SJCRH30 (cell line): Measurements from ENCODE around the gene PARVB. TPM values are rescaled to one million over a fixed set of nuclear protein-coding genes. Genes with fewer than 3 reads are reported as not detected.
A peak's percentile ranks its signal among the peaks of the same experiment; 100 is the strongest.

Experiments
- DNase-seq, 2 experiments: peaks; one replicate each; pipeline ENCODE4 v3.0.0-alpha.2; 2015 to 2020
- H3K27ac ChIP-seq: fragments of 250-450 bp; sonication (Bioruptor Pico); 2 replicates; pipeline ENCODE4 v1.5.1; 2020; ENCODE audit warnings: mild to moderate bottlenecking, moderate library complexity
- H3K27me3 ChIP-seq: fragments of 250-450 bp; sonication (Bioruptor Pico); 2 replicates; pipeline ENCODE4 v1.5.1; 2020; ENCODE audit warnings: mild to moderate bottlenecking, moderate library complexity
- H3K36me3 ChIP-seq: fragments of 250-450 bp; sonication (Bioruptor Pico); 2 replicates; pipeline ENCODE4 v1.5.1; 2020; ENCODE audit warnings: mild to moderate bottlenecking, moderate library complexity
- H3K4me1 ChIP-seq: fragments of 250-450 bp; sonication (Bioruptor Pico); 2 replicates; pipeline ENCODE4 v1.5.1; 2020; ENCODE audit warnings: mild to moderate bottlenecking, moderate library complexity
- H3K4me3 ChIP-seq: fragments of 250-450 bp; sonication (Bioruptor Pico); 2 replicates; pipeline ENCODE4 v1.5.1; 2020; ENCODE audit warnings: mild to moderate bottlenecking, moderate library complexity
- H3K9me3 ChIP-seq: fragments of 250-450 bp; sonication (Bioruptor Pico); replicated peaks from 2 replicates; pipeline ENCODE4 v1.5.1; 2020; ENCODE audit warnings: mild to moderate bottlenecking, moderate library complexity
- total RNA-seq: library from RNA; depleted of rRNA; stranded (reverse); fragments of >200 nt; shearing (Covaris generic); gene quantifications from 2 replicates; pipeline ENCODE4 v1.2.3, GENCODE V29; 2014; rRNA removed

The PARVB gene
- total RNA-seq, result not detected in 2 replicates

- no peak for DNase-seq
- Histone ChIP-seq H3K9me3 (no peaks in the 10 kb centered on the region), H3K36me3 (no peaks in the 10 kb centered on the region), H3K4me1 (peaks cover 7% of the 10 kb centered on the region; the same call in 1 of the 2 replicates), H3K4me3 (no peak within 1 kb of the TSS), H3K27ac (no peak within 1 kb of the TSS), H3K27me3 (no peaks in the 10 kb centered on the region)
Measured at GRCh38 chr22:44024288-44024921, at the start of gene PARVB. Gene PARVB, plus strand, starts transcription at chr22:44024302. Its CDS starts 38 bp downstream, at chr22:44024340.

- H3K4me1 ChIP-seq, result no peaks in the 10 kb centered on the region
- H3K4me3 ChIP-seq, result no peak overlapping the region
- H3K9me3 ChIP-seq, result no peaks in the 10 kb centered on the region
- H3K36me3 ChIP-seq, result peaks cover 4% of the 10 kb centered on the region
- H3K27ac ChIP-seq, result no peak overlapping the region
- no peaks in the 10 kb centered on the region for H3K27me3 ChIP-seq
- no peak for DNase-seq
Measured at GRCh38 chr22:43975041-43975440, 49.1 kb upstream of the PARVB start.

GRCh38 chr22:43976861-43977795 lies 47.0 kb upstream of the PARVB start:
- Histone ChIP-seq H3K36me3 (peaks cover 13% of the 10 kb centered on the region), H3K4me1 (no peaks in the 10 kb centered on the region), H3K27me3 (no peaks in the 10 kb centered on the region), H3K9me3 (no peaks in the 10 kb centered on the region), H3K4me3 (no peak overlapping the region), H3K27ac (no peak overlapping the region)
- no peak for DNase-seq

GRCh38 chr22:43978558-43978957 lies 45.5 kb upstream of the PARVB start:
- no peak for DNase-seq
- no peaks in the 10 kb centered on the region for H3K9me3 ChIP-seq
- peaks cover 11% of the 10 kb centered on the region for H3K36me3 ChIP-seq
- no peak overlapping the region for H3K27ac ChIP-seq
- no peak overlapping the region for H3K4me3 ChIP-seq
- no peaks in the 10 kb centered on the region for H3K4me1 ChIP-seq
- no peaks in the 10 kb centered on the region for H3K27me3 ChIP-seq

GRCh38 chr22:43980579-43980978 lies 43.5 kb upstream of the PARVB start:
- H3K27ac ChIP-seq, result no peak overlapping the region
- H3K27me3 ChIP-seq, result no peaks in the 10 kb centered on the region
- H3K4me3 ChIP-seq, result no peak overlapping the region
- H3K36me3 ChIP-seq, result peaks cover 15% of the 10 kb centered on the region
- H3K9me3 ChIP-seq, result no peaks in the 10 kb centered on the region
- DNase-seq, result no peak
- no peaks in the 10 kb centered on the region for H3K4me1 ChIP-seq

GRCh38 chr22:43980996-43981395 lies 43.1 kb upstream of the PARVB start:
- H3K36me3 ChIP-seq, result peaks cover 15% of the 10 kb centered on the region
- no peaks in the 10 kb centered on the region for H3K27me3 ChIP-seq
- no peak for DNase-seq
- H3K27ac ChIP-seq, result no peak overlapping the region
- H3K9me3 ChIP-seq, result no peaks in the 10 kb centered on the region
- H3K4me3 ChIP-seq, result no peak overlapping the region
- H3K4me1 ChIP-seq, result no peaks in the 10 kb centered on the region

- H3K27me3 ChIP-seq, result no peaks in the 10 kb centered on the region
- no peak for DNase-seq
- peaks cover 13% of the 10 kb centered on the region for H3K36me3 ChIP-seq
- H3K4me3 ChIP-seq, result no peak overlapping the region
- no peaks in the 10 kb centered on the region for H3K4me1 ChIP-seq
- H3K9me3 ChIP-seq, result no peaks in the 10 kb centered on the region
- H3K27ac ChIP-seq, result no peak overlapping the region
Measured at GRCh38 chr22:43983808-43984207, 40.3 kb upstream of the PARVB start.

- H3K9me3 ChIP-seq, result no peaks in the 10 kb centered on the region
- no peak overlapping the region for H3K27ac ChIP-seq
- no peak for DNase-seq
- peaks cover 13% of the 10 kb centered on the region for H3K36me3 ChIP-seq
- no peaks in the 10 kb centered on the region for H3K27me3 ChIP-seq
- H3K4me1 ChIP-seq, result no peaks in the 10 kb centered on the region
- no peak overlapping the region for H3K4me3 ChIP-seq
Measured at GRCh38 chr22:43985532-43985931, 38.6 kb upstream of the PARVB start.

- H3K4me1 ChIP-seq, result 0 out of 2 replicates have a peak, but pooled peaks cover 1% of the 10 kb centered on the region
- no peaks in the 10 kb centered on the region for H3K9me3 ChIP-seq
- peaks cover 3% of the 10 kb centered on the region; the same call in 1 of the 2 replicates for H3K36me3 ChIP-seq
- no peak overlapping the region for H3K4me3 ChIP-seq
- no peaks in the 10 kb centered on the region for H3K27me3 ChIP-seq
- peak; percentile 22 to 30 for DNase-seq
- H3K27ac ChIP-seq, result no peak overlapping the region
Measured at GRCh38 chr22:43988116-43988820, 35.8 kb upstream of the PARVB start.

- no peaks in the 10 kb centered on the region for H3K27me3 ChIP-seq
- H3K9me3 ChIP-seq, result no peaks in the 10 kb centered on the region
- no peak overlapping the region for H3K4me3 ChIP-seq
- H3K27ac ChIP-seq, result no peak overlapping the region
- 0 out of 2 replicates have a peak, but pooled peaks cover 2% of the 10 kb centered on the region for H3K4me1 ChIP-seq
- H3K36me3 ChIP-seq, result peaks cover under 1% of the 10 kb centered on the region; the same call in 1 of the 2 replicates
- DNase-seq, result no peak
Measured at GRCh38 chr22:43988960-43989359, 35.1 kb upstream of the PARVB start.

GRCh38 chr22:43990044-43990443 lies 34.1 kb upstream of the PARVB start:
- no peak for DNase-seq
- H3K4me3 ChIP-seq, result no peak overlapping the region
- no peak overlapping the region for H3K27ac ChIP-seq
- H3K27me3 ChIP-seq, result no peaks in the 10 kb centered on the region
- no peaks in the 10 kb centered on the region; the same call in 1 of the 2 replicates for H3K36me3 ChIP-seq
- no peaks in the 10 kb centered on the region for H3K9me3 ChIP-seq
- H3K4me1 ChIP-seq, result 0 out of 2 replicates have a peak, but pooled peaks cover 2% of the 10 kb centered on the region

GRCh38 chr22:43991316-43992020 lies 32.6 kb upstream of the PARVB start:
- DNase-seq, result no peak
- Histone ChIP-seq H3K27me3 (no peaks in the 10 kb centered on the region), H3K4me3 (no peak overlapping the region), H3K4me1 (0 out of 2 replicates have a peak, but pooled peaks cover 2% of the 10 kb centered on the region), H3K36me3 (no peaks in the 10 kb centered on the region; the same call in 1 of the 2 replicates), H3K9me3 (no peaks in the 10 kb centered on the region), H3K27ac (no peak overlapping the region)

- no peak for DNase-seq
- Histone ChIP-seq H3K9me3 (no peaks in the 10 kb centered on the region), H3K36me3 (no peaks in the 10 kb centered on the region; the same call in 1 of the 2 replicates), H3K4me3 (no peak overlapping the region), H3K4me1 (0 out of 2 replicates have a peak, but pooled peaks cover 2% of the 10 kb centered on the region), H3K27ac (no peak overlapping the region), H3K27me3 (no peaks in the 10 kb centered on the region)
Measured at GRCh38 chr22:43992331-43992821, 31.7 kb upstream of the PARVB start.
